ENCODE data around the gene PLCB1. TPM values are rescaled to one million over a fixed set of nuclear protein-coding genes. Genes with fewer than 3 reads are reported as not detected.

Gene PLCB1
- total and polyA plus RNA-seq, 8 donors = 8.8 to 27.7 (median 19.2) TPM

DNA sequence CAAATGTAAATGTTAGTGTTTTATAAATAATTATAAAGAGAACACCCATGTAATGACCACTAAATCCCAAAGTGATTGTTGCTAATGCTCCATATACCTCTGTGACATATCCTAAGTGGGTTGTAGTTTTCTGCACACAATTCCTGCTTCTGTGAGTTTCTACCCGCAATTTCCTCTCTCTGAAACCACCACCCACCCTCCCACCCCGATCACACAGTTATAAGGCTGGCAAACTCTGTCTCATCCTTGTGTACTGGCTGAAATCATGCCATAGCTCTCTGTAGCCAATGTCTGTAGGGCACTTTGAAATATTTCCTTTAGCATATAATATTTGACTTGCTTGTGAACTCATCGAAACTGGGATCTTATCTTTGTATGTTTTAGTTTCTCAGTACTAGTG, 236.6 kb downstream of the PLCB1 start:
- Histone ChIP-seq H3K27ac (no peak overlapping the region), H3K4me1 (peaks cover 0 to 9% of the 10 kb centered on the region in 2 donors), H3K4me3 (no peak overlapping the region), H3K36me3 (no peaks in the 10 kb centered on the region), H3K27me3 (no peaks in the 10 kb centered on the region), H3K9me3 (no peaks in the 10 kb centered on the region)
- intact Hi-C loops (cut with DNase I) = no loop called here
- ATAC-seq = no peak
- TF ChIP-seq, protein P1, sequence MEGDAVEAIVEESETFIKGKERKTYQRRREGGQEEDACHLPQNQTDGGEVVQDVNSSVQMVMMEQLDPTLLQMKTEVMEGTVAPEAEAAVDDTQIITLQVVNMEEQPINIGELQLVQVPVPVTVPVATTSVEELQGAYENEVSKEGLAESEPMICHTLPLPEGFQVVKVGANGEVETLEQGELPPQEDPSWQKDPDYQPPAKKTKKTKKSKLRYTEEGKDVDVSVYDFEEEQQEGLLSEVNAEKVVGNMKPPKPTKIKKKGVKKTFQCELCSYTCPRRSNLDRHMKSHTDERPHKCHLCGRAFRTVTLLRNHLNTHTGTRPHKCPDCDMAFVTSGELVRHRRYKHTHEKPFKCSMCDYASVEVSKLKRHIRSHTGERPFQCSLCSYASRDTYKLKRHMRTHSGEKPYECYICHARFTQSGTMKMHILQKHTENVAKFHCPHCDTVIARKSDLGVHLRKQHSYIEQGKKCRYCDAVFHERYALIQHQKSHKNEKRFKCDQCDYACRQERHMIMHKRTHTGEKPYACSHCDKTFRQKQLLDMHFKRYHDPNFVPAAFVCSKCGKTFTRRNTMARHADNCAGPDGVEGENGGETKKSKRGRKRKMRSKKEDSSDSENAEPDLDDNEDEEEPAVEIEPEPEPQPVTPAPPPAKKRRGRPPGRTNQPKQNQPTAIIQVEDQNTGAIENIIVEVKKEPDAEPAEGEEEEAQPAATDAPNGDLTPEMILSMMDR (IDR thresholded peaks at IDR 0.05) = no peak
- DNase-seq = no peak

DNA sequence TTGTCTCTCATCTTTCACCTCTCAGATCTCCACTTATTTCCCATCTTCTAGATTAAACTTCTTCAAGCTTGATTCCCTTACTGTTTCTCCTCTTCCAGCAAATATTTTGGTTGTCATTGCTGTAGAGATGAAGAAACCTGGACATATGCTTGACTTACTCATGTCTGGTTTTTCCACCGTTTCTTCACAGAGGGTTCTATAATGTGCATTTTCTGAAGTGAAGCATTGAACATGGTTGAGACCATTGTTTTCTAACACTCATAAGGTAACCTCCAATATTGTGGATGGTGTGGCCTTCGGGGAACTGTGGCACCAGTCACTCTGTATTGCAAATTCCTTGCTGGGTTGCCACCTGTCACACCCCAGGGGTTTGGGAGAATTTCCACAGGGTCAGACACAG, 237.2 kb downstream of the PLCB1 start:
- no peaks in the 10 kb centered on the region for H3K27me3 ChIP-seq
- intact Hi-C loops (cut with DNase I) = no loop called here
- TF ChIP-seq, protein P1 (IDR thresholded peaks at IDR 0.05) = no peak

DNA sequence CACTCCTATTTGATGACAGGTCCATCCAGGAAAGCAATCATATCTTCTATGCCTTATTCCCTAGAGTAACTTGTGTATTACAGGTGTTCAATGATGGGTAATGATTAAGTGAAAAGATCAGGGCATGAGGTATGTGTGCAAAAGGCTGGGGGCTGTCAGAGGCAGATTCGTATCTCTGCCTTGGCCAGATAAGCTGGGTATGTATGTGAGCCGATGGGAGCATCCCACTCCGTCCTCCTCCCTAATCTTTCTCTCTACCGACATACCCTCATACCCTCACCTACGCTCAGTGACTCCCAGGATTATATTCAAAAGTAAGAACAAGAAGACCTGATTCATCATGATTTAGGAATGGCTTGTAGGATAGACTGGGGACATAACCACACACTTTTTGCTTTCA, 238.7 kb downstream of the PLCB1 start:
- Histone ChIP-seq H3K4me3 (no peak overlapping the region), H3K27ac (no peak overlapping the region), H3K9me3 (no peaks in the 10 kb centered on the region), H3K27me3 (no peaks in the 10 kb centered on the region), H3K4me1 (peaks cover 0 to 9% of the 10 kb centered on the region in 2 donors), H3K36me3 (no peaks in the 10 kb centered on the region)
- no peak for DNase-seq
- intact Hi-C loops (cut with DNase I) = no loop called here
- ATAC-seq = no peak
- TF ChIP-seq, protein P1 (IDR thresholded peaks at IDR 0.05) = no peak

More for the DNA sequence above, 237.2 kb downstream of the PLCB1 start:
- DNase-seq (no peak), ATAC-seq (no peak)
- peaks cover 0 to 9% of the 10 kb centered on the region in 2 donors for H3K4me1 ChIP-seq
- no peaks in the 10 kb centered on the region for H3K36me3 ChIP-seq
- H3K27ac ChIP-seq = no peak overlapping the region
- no peak overlapping the region for H3K4me3 ChIP-seq
- H3K9me3 ChIP-seq = no peaks in the 10 kb centered on the region

DNA sequence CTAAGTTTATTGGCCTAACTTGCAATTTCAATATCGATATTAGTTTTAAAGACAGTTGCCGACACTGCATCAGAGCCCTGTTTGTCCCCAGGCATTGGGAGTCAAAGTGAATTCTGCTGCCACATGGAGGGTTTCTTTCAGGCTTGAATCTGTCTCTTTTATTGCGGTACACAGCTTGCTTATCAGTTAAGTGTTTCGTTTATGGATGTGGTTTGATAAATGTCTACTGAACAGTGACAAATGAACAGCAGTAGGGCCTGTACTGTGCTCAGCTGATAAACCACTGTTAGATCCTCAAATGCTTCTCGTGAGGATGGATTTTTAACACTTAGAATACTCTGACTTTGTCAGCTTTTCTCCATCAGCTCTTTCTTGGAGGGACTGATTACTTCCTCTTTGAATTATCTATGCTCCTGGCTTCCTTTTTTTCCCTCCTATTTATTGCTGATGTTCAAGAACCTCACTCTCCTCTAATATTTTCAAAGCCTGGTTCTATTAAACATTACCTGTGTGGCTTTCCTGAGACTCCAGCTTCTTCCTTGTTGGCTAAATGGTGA, 240.8 kb downstream of the PLCB1 start:
- TF ChIP-seq, protein P1 (IDR thresholded peaks at IDR 0.05) = no peak
- ATAC-seq = no peak
- H3K36me3 ChIP-seq = no peaks in the 10 kb centered on the region
- no peaks in the 10 kb centered on the region for H3K27me3 ChIP-seq
- no peak overlapping the region for H3K4me3 ChIP-seq
- H3K27ac ChIP-seq = no peak overlapping the region
- H3K4me1 ChIP-seq = peaks cover 0 to 9% of the 10 kb centered on the region in 2 donors
- no peak for DNase-seq
- intact Hi-C loops (cut with DNase I) = no loop called here
- H3K9me3 ChIP-seq = no peaks in the 10 kb centered on the region

DNA sequence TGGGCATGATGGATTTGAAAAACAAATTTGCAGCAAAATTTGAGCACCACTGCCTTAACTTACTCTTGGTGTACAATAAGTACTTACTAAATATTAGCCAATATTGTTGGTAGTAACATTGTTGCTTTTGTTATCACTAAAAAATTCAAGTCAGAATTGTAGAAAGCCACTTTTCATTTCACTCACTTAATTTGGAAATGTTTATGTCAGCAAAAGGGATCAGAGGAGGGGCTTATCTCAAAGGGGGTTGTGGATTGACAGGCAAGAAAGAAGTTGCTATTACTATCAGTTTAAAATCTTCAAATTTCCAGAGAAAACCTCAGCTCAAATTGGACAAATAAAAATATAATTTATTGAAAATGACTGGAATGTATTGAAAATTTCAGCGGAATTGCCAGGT, 241.5 kb downstream of the PLCB1 start:
- TF ChIP-seq, protein P1 (IDR thresholded peaks at IDR 0.05) = no peak
- no peak for ATAC-seq
- no peaks in the 10 kb centered on the region for H3K27me3 ChIP-seq
- no peak overlapping the region for H3K4me3 ChIP-seq
- H3K27ac ChIP-seq = no peak overlapping the region
- no peak for DNase-seq
- H3K4me1 ChIP-seq = peaks cover 0 to 4% of the 10 kb centered on the region in 2 donors
- H3K36me3 ChIP-seq = no peaks in the 10 kb centered on the region
- no peaks in the 10 kb centered on the region for H3K9me3 ChIP-seq
- intact Hi-C loops (cut with DNase I) = no loop called here
